T-cell (primary cell): ENCODE results near the gene TRIM32. TPM values are rescaled to one million over a fixed set of nuclear protein-coding genes. Genes with fewer than 3 reads are reported as not detected.
"Not testable (repeated sequence)": the region's sequence is repeated elsewhere in the genome, so short reads cannot be mapped to it uniquely, and the experiment has no call there.

Experiments used
- ATAC-seq, 4 experiments: fragments of 200-7000 bp in 3 of 4; fragments of 150-1000 bp in 1 of 4; cut with Tn5 transposase; replicated peaks in 1 of 4; 1 replicate in 3 of 4; 2 replicates in 1 of 4; pipeline ENCODE4 v1.10.0; 2021; ENCODE audit warnings: moderate library complexity in 3 of 4, mild to moderate bottlenecking in 2 of 4, moderate number of reproducible peaks in 1 of 4
- CTCF ChIA-PET, 2 donors: fragments of 300-600 bp; sonication (Branson Sonifier 250); formaldehyde crosslinking; loops; one replicate each; lab custom pipeline; 2022; ENCODE audit warnings: antibody characterized with exemption in 2 of 2; lab: Charles Lee
- POLR2A ChIA-PET, 2 donors: fragments of 300-600 bp; sonication (Branson Sonifier 250); formaldehyde crosslinking; loops; one replicate each; lab custom pipeline; 2022; ENCODE audit warnings: antibody characterized with exemption in 2 of 2; lab: Charles Lee
- DNase-seq, 35 experiments: peaks; one replicate each; pipeline versions ENCODE4 v3.0.0 to v3.0.0-alpha.2; 2013 to 2023
- H3K27ac ChIP-seq: one replicate; pipeline ENCODE4 v1.5.1; 2013; ENCODE audit warnings: low read length
- H3K27me3 ChIP-seq, 2 experiments: replicated peaks in 1 of 2; 1 replicate in 1 of 2; 2 replicates in 1 of 2; pipeline versions ENCODE4 v1.6.1 to v1.7.0; 2013; ENCODE audit warnings: low read length in 1 of 2, mixed read lengths in 1 of 2; ENCODE audit not compliant: control insufficient read depth in 2 of 2, insufficient read depth in 2 of 2; ENCODE audit errors: extremely low read depth in 1 of 2
- H3K36me3 ChIP-seq, 2 donors: 1 replicate in 1 of 2; 2 replicates in 1 of 2; pipeline versions ENCODE4 v1.6.1 to v1.7.0; 2013; ENCODE audit warnings: low read length in 1 of 2; ENCODE audit not compliant: control insufficient read depth in 2 of 2, insufficient read depth in 1 of 2; ENCODE audit errors: extremely low read depth in 1 of 2
- H3K4me1 ChIP-seq, 2 experiments: 1 replicate in 1 of 2; 2 replicates in 1 of 2; pipeline versions ENCODE4 v1.6.1 to v1.7.0; 2013; ENCODE audit warnings: low read length in 2 of 2, mixed read lengths in 1 of 2; ENCODE audit not compliant: insufficient read depth in 2 of 2, control insufficient read depth in 1 of 2; ENCODE audit errors: extremely low read depth in 1 of 2
- H3K4me3 ChIP-seq, 2 donors: 1 replicate in 1 of 2; 2 replicates in 1 of 2; pipeline versions ENCODE4 v1.5.1 to v1.7.0; 2013; ENCODE audit warnings: mild to moderate bottlenecking in 2 of 2, low read length in 1 of 2, moderate library complexity in 1 of 2; ENCODE audit not compliant: control insufficient read depth in 1 of 2; ENCODE audit errors: extremely low read depth in 1 of 2
- H3K9me3 ChIP-seq: 2 replicates; pipeline ENCODE4 v1.7.0; 2013
- H3K27ac Mint-ChIP-seq, 2 donors: one replicate each; pipeline ENCODE4 v1.8.0; 2020 to 2021; ENCODE audit warnings: mild to moderate bottlenecking in 2 of 2, mixed read lengths in 2 of 2
- H3K27me3 Mint-ChIP-seq, 2 donors: one replicate each; pipeline ENCODE4 v1.8.0; 2021 to 2022; ENCODE audit warnings: mixed read lengths in 2 of 2
- H3K36me3 Mint-ChIP-seq: one replicate; pipeline ENCODE4 v1.8.0; 2021; ENCODE audit warnings: mixed read lengths
- H3K4me1 Mint-ChIP-seq, 3 donors: one replicate each; pipeline ENCODE4 v1.8.0; 2020 to 2022; ENCODE audit warnings: mixed read lengths in 3 of 3, mild to moderate bottlenecking in 1 of 3
- H3K4me3 Mint-ChIP-seq, 3 donors: one replicate each; pipeline ENCODE4 v1.8.0; 2020 to 2022; ENCODE audit warnings: mild to moderate bottlenecking in 3 of 3, mixed read lengths in 3 of 3, moderate library complexity in 3 of 3
- H3K9me3 Mint-ChIP-seq, 3 donors: one replicate each; pipeline ENCODE4 v1.8.0; 2020 to 2022; ENCODE audit warnings: mixed read lengths in 3 of 3
- WGBS: methylation state at CpG from one replicate; pipeline ENCODE4 v1.1.5; 2013; ENCODE audit warnings: missing lambda C conversion rate; ENCODE audit not compliant: insufficient coverage; 5-methylcytosine and 5-hydroxymethylcytosine counted together
- total RNA-seq, 35 experiments: library from RNA in 6 of 35; stranded (reverse) in 6 of 35; fragments of 120-200 nt in 1 of 35; gene quantifications; one replicate each; pipeline versions ENCODE4 v1.2.1 to v1.2.4 and lab custom pipeline; 2013 to 2026

TRIM32 gene
- total RNA-seq, 5 donors from 2014 or later (not counting 1 experiment from before 2014, with no cell fraction given) = 7.7 to 23.4 (median 19.8) TPM

DNA sequence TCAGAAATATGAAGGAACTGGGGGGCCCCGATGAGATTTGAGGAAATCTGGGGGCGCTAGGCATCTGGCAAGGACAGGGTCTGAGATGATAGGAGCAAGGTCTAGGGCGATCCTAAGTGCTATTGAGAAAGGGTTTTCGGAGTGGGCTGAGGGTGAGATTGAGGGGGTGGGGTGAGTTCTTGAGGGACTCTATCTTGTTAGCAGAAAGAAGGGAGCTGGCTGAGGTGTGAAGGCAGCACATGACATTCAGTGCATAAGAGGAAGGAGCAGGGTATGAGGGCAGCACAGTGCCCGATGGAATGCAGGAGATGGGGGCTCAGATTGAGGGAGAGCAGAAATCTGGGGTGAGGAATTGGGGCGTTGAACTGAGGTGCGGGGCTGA is 640 bp downstream of the TRIM32 start:
- H3K4me1 Mint-ChIP-seq = peaks cover 65 to 71% (median 69%) of the 10 kb centered on the region in 3 donors

DNA sequence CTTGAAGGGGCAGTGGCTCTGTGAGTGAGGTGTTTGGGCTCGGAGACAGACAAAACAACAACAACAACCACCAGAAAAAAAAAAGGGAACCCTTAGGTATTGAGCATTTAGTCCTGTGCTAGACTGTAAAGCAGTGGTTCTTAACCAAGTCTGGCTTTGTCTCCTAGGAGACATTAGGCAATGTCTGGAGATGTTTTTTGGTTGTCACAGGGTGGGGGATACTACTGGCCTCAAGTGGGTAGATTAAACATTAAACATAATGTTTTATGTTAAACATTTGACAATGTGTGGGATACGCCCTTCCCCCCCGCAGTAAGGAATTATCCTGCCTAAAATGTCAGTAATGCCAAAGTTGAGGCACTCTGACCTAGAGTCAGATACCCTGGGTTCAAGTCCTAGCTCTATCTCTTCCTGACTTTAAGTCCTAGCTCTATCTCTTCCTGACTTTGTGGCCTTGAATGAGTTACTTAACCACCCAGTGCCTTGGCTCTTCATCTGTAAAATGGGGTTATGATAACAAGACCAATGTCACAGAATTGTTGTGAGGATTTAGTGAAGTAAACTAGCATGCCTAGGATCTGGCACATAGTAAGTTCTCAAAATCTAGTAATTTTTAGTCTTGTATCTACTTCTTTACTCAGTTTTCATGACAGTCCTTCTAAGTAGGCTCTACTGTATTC is 1.8 kb downstream of the TRIM32 start:
- Mint-ChIP-seq H3K4me1 (peaks cover 74 to 83% (median 78%) of the 10 kb centered on the region in 3 donors), H3K4me3 (peak overlapping the region; percentile 90 to 95 (median 94)), H3K9me3 (no peaks in the 10 kb centered on the region), H3K27ac (peak overlapping the region in 1 of 2 donors; percentile 46), H3K36me3 (peaks cover 2% of the 10 kb centered on the region), H3K27me3 (no peaks in the 10 kb centered on the region)
- Histone ChIP-seq H3K9me3 (no peaks in the 10 kb centered on the region), H3K36me3 (no peaks in the 10 kb centered on the region), H3K27me3 (no peaks in the 10 kb centered on the region), H3K27ac (no peak overlapping the region), H3K4me1 (peaks cover 4 to 30% of the 10 kb centered on the region in 2 experiments), H3K4me3 (no peak overlapping the region)
- ChIA-PET POLR2A (no interaction called here), CTCF (interaction anchor here in 1 of 2 donors (1.1 kb wide), 1 partner anchor 24 kb away, joined by 3 read pairs; no protein-coding TSS in a partner anchor)
- WGBS = 100% methylated on average over 2 of the region's 3 CpGs
- no peak for DNase-seq
- no peak for ATAC-seq

More for the DNA sequence above, 640 bp downstream of the TRIM32 start:
- H3K4me1 ChIP-seq = peaks cover 4 to 30% of the 10 kb centered on the region in 2 experiments
- no peaks in the 10 kb centered on the region for H3K9me3 ChIP-seq
- ATAC-seq (peak in 1 of 4 experiments; percentile 2), DNase-seq (peak in 1 of 35 experiments; percentile 5)
- WGBS = 32% methylated on average over 7 of the region's 7 CpGs
- no peaks in the 10 kb centered on the region for H3K27me3 Mint-ChIP-seq
- no peaks in the 10 kb centered on the region for H3K9me3 Mint-ChIP-seq
- no peaks in the 10 kb centered on the region for H3K36me3 ChIP-seq
- H3K27ac Mint-ChIP-seq = peak overlapping the region; percentile 60 to 92
- H3K4me3 ChIP-seq = peak overlapping the region; percentile 75 to 77
- H3K27me3 ChIP-seq = no peaks in the 10 kb centered on the region
- H3K4me3 Mint-ChIP-seq = peak overlapping the region; percentile 90 to 95 (median 94)
- CTCF ChIA-PET = interaction anchor here in 1 of 2 donors (1.0 kb wide), 2 partner anchors 11 kb away, joined by 3 read pairs; no protein-coding TSS in a partner anchor
- H3K27ac ChIP-seq = no peak overlapping the region
- POLR2A ChIA-PET = no interaction called here
- H3K36me3 Mint-ChIP-seq = no peaks in the 10 kb centered on the region

DNA sequence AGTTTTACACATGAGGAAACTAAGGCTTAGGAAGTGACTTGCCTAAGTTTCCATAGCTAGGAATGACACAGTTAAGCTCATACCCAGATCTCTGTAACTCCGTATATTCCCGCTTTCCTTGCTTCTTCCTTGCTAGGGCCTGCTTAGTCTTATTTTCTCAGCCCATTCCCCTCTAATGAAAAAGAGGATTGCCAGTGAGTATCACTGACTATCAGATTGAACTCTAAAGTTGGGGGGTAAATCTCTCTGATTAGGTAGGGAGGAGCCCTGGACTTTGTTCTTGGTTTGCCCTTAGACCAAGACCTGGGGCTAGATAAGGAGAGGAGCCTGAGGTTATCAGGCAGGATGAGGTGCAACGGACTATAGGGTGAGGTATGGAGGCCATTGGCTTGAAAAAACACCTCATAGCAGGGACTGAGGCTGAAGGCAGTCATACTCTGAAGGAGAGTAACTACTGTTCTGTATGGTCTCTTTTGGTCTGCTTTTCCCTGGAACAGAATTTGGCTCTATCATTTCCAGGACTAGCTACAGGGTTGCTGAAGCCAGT is 2.5 kb downstream of the TRIM32 start:
- DNase-seq = no peak

DNA sequence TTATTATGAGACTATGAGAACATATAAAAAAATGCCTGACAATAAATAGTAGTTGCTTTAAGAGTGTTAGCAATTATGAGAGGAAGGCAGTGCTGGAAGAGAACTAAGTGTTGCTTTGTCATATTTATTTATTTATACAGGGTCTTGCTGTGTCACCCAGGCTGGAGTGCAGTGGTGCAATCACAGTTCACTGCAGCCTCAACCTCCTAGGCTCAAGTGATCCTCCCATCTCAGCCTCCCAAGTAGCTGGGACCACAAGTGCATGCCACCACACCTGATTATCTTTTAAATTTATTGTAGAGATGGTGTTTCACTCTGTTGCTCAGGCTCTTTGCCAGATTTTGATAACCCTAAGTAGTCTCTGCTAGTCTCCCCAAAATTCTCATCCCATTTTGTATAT is 3.7 kb downstream of the TRIM32 start:
- CTCF ChIA-PET = interaction anchor here in 1 of 2 donors (1.1 kb wide), 1 partner anchor 14 kb away, joined by 3 read pairs; no protein-coding TSS in a partner anchor
- H3K4me1 ChIP-seq = peaks cover 4 to 30% of the 10 kb centered on the region in 2 experiments
- not testable (repeated sequence) for H3K27me3 Mint-ChIP-seq, H3K36me3 ChIP-seq, DNase-seq, H3K4me3 ChIP-seq, H3K9me3 Mint-ChIP-seq, ATAC-seq, H3K27ac ChIP-seq, H3K27me3 ChIP-seq, H3K9me3 ChIP-seq, H3K27ac Mint-ChIP-seq, H3K36me3 Mint-ChIP-seq, H3K4me3 Mint-ChIP-seq
- H3K4me1 Mint-ChIP-seq = peaks cover 78 to 91% (median 82%) of the 10 kb centered on the region in 3 donors
- POLR2A ChIA-PET = interaction anchor here in 1 of 2 donors (0.6 kb wide), 1 partner anchor 16 kb away, joined by 11 read pairs; no protein-coding TSS in a partner anchor

More for the DNA sequence above, 2.5 kb downstream of the TRIM32 start:
- Mint-ChIP-seq H3K27ac (no peak overlapping the region), H3K36me3 (peaks cover 3% of the 10 kb centered on the region), H3K9me3 (no peaks in the 10 kb centered on the region), H3K4me1 (peaks cover 74 to 85% (median 81%) of the 10 kb centered on the region in 3 donors), H3K4me3 (peak overlapping the region; percentile 35 to 94 (median 90)), H3K27me3 (no peaks in the 10 kb centered on the region)
- WGBS = no CpG with 5 or more reads among the region's 3 CpGs
- no peak overlapping the region for H3K27ac ChIP-seq
- H3K27me3 ChIP-seq = no peaks in the 10 kb centered on the region
- peaks cover 4 to 30% of the 10 kb centered on the region in 2 experiments for H3K4me1 ChIP-seq
- no peak overlapping the region for H3K4me3 ChIP-seq
- POLR2A ChIA-PET = no interaction called here
- CTCF ChIA-PET = interaction anchor here in 1 of 2 donors (0.7 kb wide), 1 partner anchor 1068 kb away, joined by 4 read pairs; no protein-coding TSS in a partner anchor
- no peaks in the 10 kb centered on the region for H3K36me3 ChIP-seq
- no peak for ATAC-seq
- H3K9me3 ChIP-seq = no peaks in the 10 kb centered on the region

DNA sequence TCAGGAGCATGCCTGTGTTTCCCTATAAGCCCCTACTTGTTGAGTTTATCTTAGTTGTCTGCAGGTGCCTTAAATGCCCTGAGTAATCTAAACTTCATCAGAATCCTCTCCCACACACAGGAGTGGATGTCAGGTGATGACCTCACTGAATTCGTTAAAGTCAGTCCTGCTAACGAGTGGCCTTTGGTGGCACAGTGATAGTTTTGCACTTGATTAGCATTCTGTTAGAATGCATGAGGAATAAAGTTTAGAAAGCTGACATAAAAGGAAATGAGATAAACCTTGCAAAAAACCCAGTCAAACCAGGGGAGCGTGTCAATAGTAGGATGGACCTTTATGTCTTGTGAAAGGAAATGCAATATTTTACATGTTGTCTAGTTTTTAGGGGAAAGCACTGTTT is 4.5 kb downstream of the TRIM32 start:
- ATAC-seq (no peak), DNase-seq (no peak)
- 80% methylated on average over 1 of the region's 3 CpGs for WGBS
- Histone ChIP-seq H3K27me3 (no peaks in the 10 kb centered on the region), H3K27ac (no peak overlapping the region), H3K4me3 (no peak overlapping the region), H3K9me3 (no peaks in the 10 kb centered on the region), H3K4me1 (peaks cover 4 to 25% of the 10 kb centered on the region in 2 experiments), H3K36me3 (no peaks in the 10 kb centered on the region)
- Mint-ChIP-seq H3K36me3 (peaks cover 11% of the 10 kb centered on the region), H3K27ac (peak overlapping the region in 1 of 2 donors; percentile 15), H3K27me3 (no peaks in the 10 kb centered on the region), H3K4me1 (peaks cover 80 to 87% (median 81%) of the 10 kb centered on the region in 3 donors), H3K4me3 (no peak overlapping the region), H3K9me3 (no peaks in the 10 kb centered on the region)
- POLR2A ChIA-PET = no interaction called here
- CTCF ChIA-PET = interaction anchor here in 1 of 2 donors (1.1 kb wide), 1 partner anchor 15 kb away, joined by 3 read pairs; no protein-coding TSS in a partner anchor

DNA sequence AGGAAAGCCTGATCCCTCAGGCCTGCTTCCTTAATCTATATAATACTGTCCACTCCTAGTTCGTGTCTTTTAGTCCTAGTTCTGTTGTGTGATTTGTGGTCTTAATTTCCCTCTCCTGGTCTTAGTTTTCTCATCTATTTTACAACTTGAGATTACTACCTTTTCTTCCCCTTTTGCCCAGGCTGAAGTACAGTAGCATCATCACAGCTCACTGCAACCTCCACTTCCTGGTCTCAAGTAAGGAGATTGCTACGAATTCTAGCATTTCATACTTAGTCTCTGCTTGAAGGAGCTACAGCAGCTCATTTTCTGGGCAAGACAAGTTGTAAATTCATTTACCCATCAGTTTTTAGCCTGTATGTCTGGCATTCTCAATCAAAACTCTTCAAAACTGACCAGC is 5.5 kb downstream of the TRIM32 start:
- H3K9me3 Mint-ChIP-seq = no peaks in the 10 kb centered on the region
- H3K4me1 Mint-ChIP-seq = peaks cover 77 to 84% (median 79%) of the 10 kb centered on the region in 3 donors
- Histone ChIP-seq H3K4me3 (no peak overlapping the region), H3K27me3 (no peaks in the 10 kb centered on the region), H3K27ac (no peak overlapping the region), H3K4me1 (peaks cover 4 to 19% of the 10 kb centered on the region in 2 experiments), H3K9me3 (no peaks in the 10 kb centered on the region), H3K36me3 (peaks cover 0 to 2% of the 10 kb centered on the region in 2 donors)
- H3K36me3 Mint-ChIP-seq = peaks cover 19% of the 10 kb centered on the region
- H3K27ac Mint-ChIP-seq = no peak overlapping the region
- ATAC-seq (no peak), DNase-seq (peak in 1 of 35 experiments; percentile 11)
- ChIA-PET CTCF (no interaction called here), POLR2A (no interaction called here)
- no peaks in the 10 kb centered on the region for H3K27me3 Mint-ChIP-seq
- 40% methylated on average over 1 of the region's 2 CpGs for WGBS
- H3K4me3 Mint-ChIP-seq = no peak overlapping the region
